Panc1 (cell line): ENCODE measurements around the gene HABP2. TPM values are rescaled to one million over a fixed set of nuclear protein-coding genes. Genes with fewer than 3 reads are reported as not detected.

ENCODE experiments used
- ATAC-seq: fragments of 200-7000 bp; cut with Tn5 transposase; 2 replicates; pipeline ENCODE4 v1.9.1; 2020; ENCODE audit warnings: mild to moderate bottlenecking, moderate library complexity
- BruUV-seq: library from RNA; stranded (reverse); fragments of 400-500 nt; replicated peaks from 2 replicates; lab custom pipeline; 2021; lab: Mats Ljungman, UMichigan
- CTCF ChIA-PET: fragments of 300-600 bp; sonication (Branson Sonifier 250); formaldehyde crosslinking; loops from one replicate; lab custom pipeline; 2022; ENCODE audit warnings: antibody characterized with exemption; lab: Charles Lee
- POLR2A ChIA-PET: fragments of 300-600 bp; sonication (Branson Sonifier 250); formaldehyde crosslinking; loops from one replicate; lab custom pipeline; 2022; ENCODE audit warnings: antibody characterized with exemption; lab: Charles Lee
- DNase-seq: peaks from one replicate; pipeline ENCODE4 v3.0.0-alpha.2; 2010; ENCODE audit warnings: low read depth, low spot score
- H3K27ac ChIP-seq: 2 replicates; pipeline ENCODE4 v1.5.1; 2011; ENCODE audit warnings: mild to moderate bottlenecking, low read length, inconsistent platforms
- H3K27me3 ChIP-seq: fragments of 200-500 bp; sonication (Bioruptor generic); 2 replicates; pipeline ENCODE4 v1.6.0; 2014; ENCODE audit warnings: low read length, inconsistent platforms; ENCODE audit not compliant: control insufficient read depth, insufficient read depth
- H3K36me3 ChIP-seq: fragments of 200-500 bp; sonication (Bioruptor generic); 2 replicates; pipeline ENCODE4 v1.5.1; 2014; ENCODE audit warnings: inconsistent platforms, mild to moderate bottlenecking, low read length, moderate library complexity; ENCODE audit not compliant: control insufficient read depth, insufficient read depth
- H3K4me1 ChIP-seq: 2 replicates; pipeline ENCODE4 v1.5.1; 2011; ENCODE audit warnings: inconsistent platforms, mild to moderate bottlenecking, low read length, moderate library complexity; ENCODE audit not compliant: control insufficient read depth, insufficient read depth
- H3K4me3 ChIP-seq, 2 experiments: 2 replicates each; pipeline ENCODE4 v1.5.1; 2011 to 2012; ENCODE audit warnings: low read depth in 2 of 2, low read length in 2 of 2, mild to moderate bottlenecking in 2 of 2, inconsistent platforms in 1 of 2, moderate library complexity in 1 of 2
- H3K9me3 ChIP-seq: fragments of 200-500 bp; sonication (Bioruptor generic); 2 replicates; pipeline ENCODE4 v1.5.1; 2014; ENCODE audit warnings: low read depth, mild to moderate bottlenecking, inconsistent platforms, low read length, moderate library complexity; ENCODE audit not compliant: control insufficient read depth, insufficient read depth
- CTCF ChIP-seq: fragments of 450-650 bp; IDR thresholded peaks from 2 replicates; pipeline ENCODE4 v1.5.1; 2017; ENCODE audit warnings: mild to moderate bottlenecking
- POLR2AphosphoS5 ChIP-seq: IDR thresholded peaks from 2 replicates; pipeline ENCODE4 v1.6.1; 2012; ENCODE audit warnings: mild to moderate bottlenecking, low read depth, low read length, moderate library complexity
- REST ChIP-seq, 2 experiments: IDR thresholded peaks; 2 replicates each; pipeline ENCODE4 v1.6.1; 2011 to 2012; ENCODE audit warnings: low read depth in 2 of 2, control low read depth in 1 of 2, low read length in 1 of 2, mild to moderate bottlenecking in 1 of 2, moderate library complexity in 1 of 2; ENCODE audit not compliant: insufficient read depth in 1 of 2
- SIN3A ChIP-seq: IDR thresholded peaks from 2 replicates; pipeline ENCODE4 v1.6.1; 2012; ENCODE audit warnings: low read depth, mild to moderate bottlenecking, low read length, moderate library complexity, borderline replicate concordance; ENCODE audit not compliant: insufficient read depth
- TCF7L2 ChIP-seq: IDR thresholded peaks from 2 replicates; pipeline ENCODE4 v1.6.1; 2011; ENCODE audit warnings: mild to moderate bottlenecking, low read depth, low read length, inconsistent platforms
- in situ Hi-C: cut with HindIII; loops from 2 replicates; pipeline ENCODE4 v1.10.0; 2016; ENCODE audit warnings: low sequenced_read_pairs, low pct_unique_long_range_greater_than_20kb
- intact Hi-C: fragments of 100-400 bp; cut with micrococcal nuclease; formaldehyde crosslinking; loops from one replicate; pipeline ENCODE4 v1.10.0; 2022; ENCODE audit not compliant: unreplicated experiment
- total RNA-seq: library from RNA; stranded (reverse); gene quantifications from one replicate; pipeline ENCODE4 v1.2.1, GENCODE V29; 2021; ENCODE audit not compliant: unreplicated experiment

HABP2 gene
- total RNA-seq, 1 experiment from 2014 or later, result 0.13 TPM

- no peaks in the 10 kb centered on the region for H3K9me3 ChIP-seq
- no peaks in the 10 kb centered on the region for H3K36me3 ChIP-seq
- in situ Hi-C loops (no loop called here), intact Hi-C loops (no loop called here)
- H3K27ac ChIP-seq, result no peak overlapping the region
- ChIA-PET CTCF (no interaction called here), POLR2A (no interaction called here)
- TF ChIP-seq SIN3A, result no peak
- no peak for TF ChIP-seq REST (IDR thresholded peaks at IDR 0.05; ENCODE audit: insufficient read depth in 1 of 2, low read depth in 2 of 2, low read length in 1 of 2)
- TF ChIP-seq CTCF, result no peak
- TF ChIP-seq TCF7L2, result no peak
- no peak for TF ChIP-seq POLR2AphosphoS5
- DNase-seq (no peak), ATAC-seq (no peak)
- BruUV-seq, result no TSS peak
- H3K4me3 ChIP-seq, result no peak overlapping the region
- peaks cover 53% of the 10 kb centered on the region for H3K27me3 ChIP-seq
- no peaks in the 10 kb centered on the region for H3K4me1 ChIP-seq
These were observed 72.8 kb downstream of the HABP2 start for GRCh38 chr10:113625461-113626186.

GRCh38 chr10:113626809-113627355 lies 74.0 kb downstream of the HABP2 start:
- TF ChIP-seq REST (IDR thresholded peaks at IDR 0.05; ENCODE audit: insufficient read depth in 1 of 2, low read depth in 2 of 2, low read length in 1 of 2) (no peak), CTCF (no peak), TCF7L2 (no peak)
- ATAC-seq (no peak), DNase-seq (no peak)
- no TSS peak for BruUV-seq
- intact Hi-C loops, result no loop called here
- Histone ChIP-seq H3K27ac (no peak overlapping the region), H3K36me3 (no peaks in the 10 kb centered on the region), H3K4me3 (no peak overlapping the region), H3K9me3 (no peaks in the 10 kb centered on the region), H3K4me1 (no peaks in the 10 kb centered on the region), H3K27me3 (peaks cover 49% of the 10 kb centered on the region)
- CTCF ChIA-PET, result no interaction called here
- in situ Hi-C loops, result no loop called here
- POLR2A ChIA-PET, result no interaction called here
